HK-2 (cell line): ENCODE data around the gene SF3B6.
A peak's percentile ranks its signal among the peaks of the same experiment; 100 is the strongest.
"Not testable (repeated sequence)": the region's sequence is repeated elsewhere in the genome, so short reads cannot be mapped to it uniquely, and the experiment has no call there.

Experiments used
- DNase-seq: peaks from one replicate; pipeline ENCODE4 v3.0.0-alpha.2; 2018; ENCODE audit not compliant: unreplicated experiment

Gene SF3B6

GRCh38 chr2:24093270-24093669 is 17.1 kb upstream of the SF3B6 start:
- DNase-seq, result not testable (repeated sequence)

GRCh38 chr2:24088821-24089359 is 12.8 kb upstream of the SF3B6 start:
- DNase-seq, result no peak

- no peak for DNase-seq
These were observed 10.9 kb upstream of the SF3B6 start for GRCh38 chr2:24087032-24087431.

- no peak for DNase-seq
These were observed 10.1 kb upstream of the SF3B6 start for GRCh38 chr2:24086241-24086640.

GRCh38 chr2:24085200-24085489 is 9.0 kb upstream of the SF3B6 start:
- DNase-seq, result no peak

- DNase-seq, result peak; percentile 94
These were observed 8.5 kb upstream of the SF3B6 start, which contains the start of gene TP53I3 for GRCh38 chr2:24084386-24085199. Gene TP53I3, minus strand, starts transcription at chr2:24084834. Its CDS starts 508 bp downstream, at chr2:24084326.

GRCh38 chr2:24083567-24084385 is 7.7 kb upstream of the SF3B6 start:
- no peak for DNase-seq

- no peak for DNase-seq
These were observed 6.9 kb upstream of the SF3B6 start for GRCh38 chr2:24082787-24083566.

GRCh38 chr2:24080701-24081100 is 4.6 kb upstream of the SF3B6 start:
- no peak for DNase-seq

- no peak for DNase-seq
These were observed 1.8 kb upstream of the SF3B6 start for GRCh38 chr2:24077879-24078278.

GRCh38 chr2:24077535-24077877 is 1.4 kb upstream of the SF3B6 start:
- no peak for DNase-seq

- DNase-seq, result no peak
These were observed 866 bp upstream of the SF3B6 start for GRCh38 chr2:24076849-24077534.

GRCh38 chr2:24075259-24075658 is 867 bp downstream of the SF3B6 start:
- no peak for DNase-seq

- DNase-seq, result no peak
These were observed 2.3 kb downstream of the SF3B6 start for GRCh38 chr2:24073816-24074215.

GRCh38 chr2:24072259-24072658 is 3.9 kb downstream of the SF3B6 start:
- no peak for DNase-seq

- DNase-seq, result no peak
These were observed 10.8 kb downstream of the SF3B6 start for GRCh38 chr2:24065341-24065740.

GRCh38 chr2:24058564-24059271 is 17.4 kb downstream of the SF3B6 start:
- DNase-seq, result no peak

- no peak for DNase-seq
These were observed 20.4 kb downstream of the SF3B6 start for GRCh38 chr2:24055750-24056149.

- DNase-seq, result no peak
These were observed 21.6 kb downstream of the SF3B6 start for GRCh38 chr2:24054366-24055010.

GRCh38 chr2:24052951-24053350 is 23.2 kb downstream of the SF3B6 start:
- no peak for DNase-seq
